ENCODE data around the gene CCDC30. TPM values are rescaled to one million over a fixed set of nuclear protein-coding genes. Genes with fewer than 3 reads are reported as not detected.
A peak's percentile ranks its signal among the peaks of the same experiment; 100 is the strongest.
"Not testable (repeated sequence)": the region's sequence is repeated elsewhere in the genome, so short reads cannot be mapped to it uniquely, and the experiment has no call there.

CCDC30 gene
- total RNA-seq, 1 donor from 2014 or later, result 0.26 TPM

DNA sequence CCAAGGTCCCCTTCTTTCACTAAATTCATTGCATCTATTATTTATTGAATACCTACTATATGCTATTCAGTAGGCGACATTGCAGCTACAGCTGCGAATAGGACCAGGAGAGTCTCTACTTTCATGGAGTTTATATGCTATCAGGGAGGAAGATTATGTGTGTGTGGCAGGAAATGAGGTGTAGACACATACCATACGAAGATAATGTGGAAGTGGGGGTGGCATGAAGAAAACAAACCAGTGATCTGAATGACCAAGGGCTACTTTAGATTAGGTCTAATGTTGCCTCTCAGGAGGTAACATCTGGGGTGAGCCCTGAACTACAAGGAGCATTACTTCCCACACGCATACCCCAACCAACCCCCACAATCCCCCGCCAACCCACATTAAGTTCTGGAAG, 194.1 kb downstream of the CCDC30 start:
- no peak for DNase-seq (ENCODE audit: low read depth in 2 of 2)

DNA sequence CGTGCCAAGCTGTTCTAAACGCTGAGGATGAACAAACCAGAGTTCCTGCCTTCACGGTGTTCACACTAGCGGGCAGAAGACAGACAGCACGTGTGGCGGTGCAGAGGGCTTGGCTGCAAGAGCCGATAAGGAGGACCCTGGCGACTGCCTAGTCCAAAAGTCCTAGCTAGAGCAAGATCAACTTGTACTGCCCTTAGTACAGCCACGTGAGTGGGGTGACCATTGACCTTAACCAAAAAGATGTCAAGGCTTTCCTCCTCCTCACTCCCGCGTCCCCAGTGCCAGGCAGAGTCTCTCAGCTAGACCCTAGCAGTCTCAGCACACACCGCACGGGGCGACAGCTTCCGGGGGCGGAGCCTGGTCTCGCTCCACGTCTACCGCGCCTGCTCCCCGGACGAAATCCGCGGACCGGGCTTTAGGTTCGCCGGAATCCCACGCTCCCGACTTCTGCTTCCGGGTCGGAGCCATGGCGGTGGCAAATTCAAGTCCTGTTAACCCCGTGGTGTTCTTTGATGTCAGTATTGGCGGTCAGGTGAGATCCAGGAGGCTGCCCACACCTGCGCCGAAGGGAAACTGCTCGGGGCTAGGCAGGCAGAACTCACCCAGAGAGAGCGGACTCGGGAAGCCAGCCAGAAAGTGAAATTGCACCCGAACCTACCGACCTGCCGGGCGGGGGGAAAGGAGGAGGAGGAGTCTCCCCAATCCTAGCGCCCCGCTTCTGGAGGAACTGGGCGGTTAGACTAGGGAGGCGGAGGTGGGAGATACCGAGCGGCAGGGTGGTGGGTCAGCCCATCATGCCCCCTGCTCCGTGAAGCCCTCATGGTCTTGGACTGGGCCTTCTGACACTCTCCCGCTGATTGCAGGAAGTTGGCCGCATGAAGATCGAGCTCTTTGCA, 195.1 kb downstream of the CCDC30 start, which contains the start of gene PPIH:
Gene PPIH, plus strand, starts transcription at position 443 of the 896 bp plus-strand sequence. Its CDS starts 24 bp downstream, at position 467.
- DNase-seq (ENCODE audit: low read depth in 2 of 2), result peak; percentile 81 to 92

- DNase-seq (ENCODE audit: low read depth in 2 of 2), result peak in 1 of 2 donors; percentile 24
Observed at GRCh38 chr1:42658877-42659337, 195.8 kb downstream of the CCDC30 start.

DNA sequence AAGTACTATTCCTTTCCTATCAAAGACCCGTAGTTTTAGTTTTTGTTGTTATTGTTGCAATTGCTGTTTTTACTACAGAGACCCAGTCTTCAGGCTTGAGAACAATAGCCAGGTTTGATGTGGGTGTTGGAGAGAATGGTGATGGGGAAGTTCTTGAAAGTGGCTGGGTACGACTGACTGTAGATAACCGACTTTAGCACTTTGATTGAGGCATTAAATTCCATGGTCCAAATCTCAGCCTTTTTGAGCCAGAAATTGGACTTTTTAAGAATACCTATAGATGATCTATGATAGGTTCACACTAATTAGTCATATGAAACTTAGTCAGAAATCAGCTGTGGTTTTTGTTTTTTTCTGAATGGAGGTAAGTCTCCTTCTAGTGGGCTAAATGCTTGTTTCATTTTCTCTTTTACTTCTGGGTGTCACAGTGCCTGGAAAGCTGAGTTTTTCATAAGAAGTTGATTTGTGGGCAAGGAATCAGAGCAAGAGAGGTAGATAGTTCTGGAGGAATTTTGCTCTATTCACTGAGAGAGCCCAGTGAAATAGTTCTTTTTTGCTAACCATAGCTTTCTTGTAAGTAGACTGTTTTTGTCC, 197.9 kb downstream of the CCDC30 start:
- no peak for DNase-seq (ENCODE audit: low read depth in 2 of 2)

- no peak for DNase-seq (ENCODE audit: low read depth in 2 of 2)
Observed at GRCh38 chr1:42669936-42670335, 206.8 kb downstream of the CCDC30 start.

- DNase-seq (ENCODE audit: low read depth in 2 of 2), result no peak
Observed at GRCh38 chr1:42670425-42670824, 207.3 kb downstream of the CCDC30 start.

DNA sequence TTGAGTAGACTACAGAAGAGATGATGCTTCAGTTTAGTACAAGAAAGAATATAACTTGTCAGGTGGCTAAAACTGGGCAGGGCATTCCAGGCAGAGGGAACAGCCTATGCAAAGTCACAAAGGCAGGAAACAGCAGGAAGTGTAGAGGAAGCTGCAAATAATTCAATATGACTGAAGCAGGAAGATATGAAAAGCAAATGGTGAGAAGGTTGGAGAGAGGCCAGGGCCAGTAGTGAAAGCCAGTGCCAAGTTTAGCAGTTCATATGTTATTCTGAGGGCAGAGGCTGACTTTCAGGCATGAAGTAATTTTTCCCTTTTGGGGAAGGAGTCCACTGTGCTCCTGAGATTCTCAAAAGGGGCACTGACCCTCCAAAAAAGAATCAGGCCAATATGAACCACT, 211.1 kb downstream of the CCDC30 start:
- peak; percentile 91 to 93 for DNase-seq (ENCODE audit: low read depth in 2 of 2)

DNA sequence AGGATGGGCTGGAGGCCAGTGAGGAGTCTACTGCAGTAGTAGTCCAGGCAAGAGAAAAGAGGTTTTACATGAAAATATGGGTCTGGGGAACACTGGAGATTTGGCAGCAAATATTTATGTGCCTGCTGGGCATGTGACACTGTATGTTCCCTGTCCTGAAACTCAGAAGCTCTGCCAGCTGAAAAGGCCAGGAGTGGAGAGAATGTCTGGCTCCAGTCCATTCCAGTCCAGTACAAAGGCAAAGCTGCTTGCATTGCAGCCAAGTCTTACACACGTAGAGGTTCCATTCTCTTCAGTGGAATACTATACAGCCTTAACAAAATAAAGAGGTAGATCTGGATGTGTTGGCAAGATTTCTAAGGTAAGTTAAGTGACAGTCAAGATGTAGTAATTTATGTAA, 211.6 kb downstream of the CCDC30 start:
- peak; percentile 54 to 75 for DNase-seq (ENCODE audit: low read depth in 2 of 2)

DNA sequence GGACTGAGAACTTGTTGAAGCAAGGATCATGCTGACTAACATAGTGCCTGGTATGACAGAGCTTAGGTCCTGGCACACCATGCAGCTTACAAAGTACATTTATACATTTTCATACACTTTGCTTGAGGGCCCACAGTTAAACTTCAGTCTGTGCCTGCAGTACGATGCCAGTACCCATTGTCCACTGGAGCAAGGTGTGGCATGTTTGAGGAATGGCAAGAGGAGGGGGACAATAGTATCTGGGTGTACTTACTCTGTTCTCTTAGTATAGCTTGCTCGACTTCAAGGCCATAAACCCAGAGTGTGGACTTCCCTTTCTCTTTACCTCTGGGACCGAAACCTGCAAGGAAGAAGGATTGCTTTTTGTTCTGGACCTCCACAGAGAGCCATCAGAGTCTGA, 212.4 kb downstream of the CCDC30 start:
- DNase-seq (ENCODE audit: low read depth in 2 of 2), result no peak

DNA sequence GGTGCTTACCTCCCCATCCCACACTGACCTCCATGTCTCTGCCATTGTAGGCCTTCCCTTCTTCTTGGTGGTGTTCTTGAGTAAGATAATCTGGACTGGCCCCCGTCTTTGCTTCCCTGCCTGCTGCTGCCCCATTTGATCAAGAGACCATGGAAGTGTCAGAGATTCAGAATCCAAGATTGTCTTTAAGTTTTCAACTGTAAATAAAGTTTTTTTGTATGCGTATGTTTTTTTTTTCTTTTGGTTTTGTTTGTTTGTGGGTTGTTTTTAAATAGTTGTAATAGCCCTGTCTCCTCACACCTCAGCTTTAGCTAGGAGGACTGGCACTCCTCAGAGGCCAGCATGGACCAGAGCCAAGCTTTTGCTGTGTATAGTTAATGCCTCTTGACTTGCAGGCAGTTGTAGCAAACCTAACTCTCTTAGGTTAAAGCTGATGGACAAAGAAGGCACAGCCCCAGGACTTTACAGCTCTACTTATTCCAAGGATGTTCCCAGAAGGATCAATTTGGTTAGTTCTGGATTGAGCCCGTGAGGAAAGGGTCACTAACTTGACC, 213.5 kb downstream of the CCDC30 start:
- no peak for DNase-seq (ENCODE audit: low read depth in 2 of 2)

- no peak for DNase-seq (ENCODE audit: low read depth in 2 of 2)
Observed at GRCh38 chr1:42679364-42679983, 216.4 kb downstream of the CCDC30 start.

- no peak for DNase-seq (ENCODE audit: low read depth in 2 of 2)
Observed at GRCh38 chr1:42680055-42680454, 217.0 kb downstream of the CCDC30 start.

GRCh38 chr1:42680921-42681683, 218.0 kb downstream of the CCDC30 start:
- DNase-seq (ENCODE audit: low read depth in 2 of 2), result peak in 1 of 2 donors; percentile 43

- DNase-seq (ENCODE audit: low read depth in 2 of 2), result peak; percentile 98 to 99
Observed at GRCh38 chr1:42681741-42682483, 218.8 kb downstream of the CCDC30 start, which contains the start of gene YBX1. YBX1 (plus strand) TSS chr1:42682418; CDS start chr1:42682566, 148 bp downstream.

DNA sequence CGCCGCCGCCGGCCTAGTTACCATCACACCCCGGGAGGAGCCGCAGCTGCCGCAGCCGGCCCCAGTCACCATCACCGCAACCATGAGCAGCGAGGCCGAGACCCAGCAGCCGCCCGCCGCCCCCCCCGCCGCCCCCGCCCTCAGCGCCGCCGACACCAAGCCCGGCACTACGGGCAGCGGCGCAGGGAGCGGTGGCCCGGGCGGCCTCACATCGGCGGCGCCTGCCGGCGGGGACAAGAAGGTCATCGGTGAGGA, 219.3 kb downstream of the CCDC30 start:
- not testable (repeated sequence) for DNase-seq (ENCODE audit: low read depth in 2 of 2)

DNA sequence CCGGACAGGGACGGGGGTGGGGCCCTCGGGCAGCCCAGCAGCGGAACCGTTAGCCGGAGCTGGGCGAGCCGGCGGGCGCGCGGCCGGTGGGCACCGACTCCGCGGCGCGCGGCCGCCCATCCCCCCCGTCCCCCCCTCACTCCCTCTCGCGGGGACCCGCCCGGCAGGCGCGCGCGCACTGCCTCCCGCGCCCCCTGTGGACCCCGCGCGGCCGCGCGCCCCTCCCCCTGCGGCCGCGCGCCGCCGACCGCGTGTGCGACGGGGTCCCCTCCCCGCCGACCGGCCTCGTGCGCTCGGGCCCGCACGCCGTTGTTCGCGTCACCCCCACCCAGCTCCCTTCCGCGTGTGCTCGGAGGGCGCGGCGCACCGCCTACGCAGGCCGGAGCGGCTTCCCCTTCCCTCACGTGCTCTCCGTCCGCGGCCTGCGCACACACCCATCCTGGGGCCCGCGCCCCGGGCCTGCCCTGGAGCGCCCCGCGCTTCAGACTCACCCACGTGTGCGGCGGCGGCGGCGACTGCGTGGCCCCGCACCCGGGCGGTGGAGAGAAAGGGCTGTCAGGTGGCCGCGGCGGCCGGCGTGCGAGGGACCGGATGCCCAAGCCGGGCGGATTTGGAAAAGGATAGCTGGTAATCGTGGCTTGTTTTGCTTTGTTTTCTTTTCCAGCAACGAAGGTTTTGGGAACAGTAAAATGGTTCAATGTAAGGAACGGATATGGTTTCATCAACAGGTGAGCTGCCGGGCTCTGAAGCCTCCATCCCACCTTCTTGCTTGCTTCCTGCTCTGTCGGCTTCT, 219.8 kb downstream of the CCDC30 start:
- peak; percentile 27 to 74 for DNase-seq (ENCODE audit: low read depth in 2 of 2)

DNA sequence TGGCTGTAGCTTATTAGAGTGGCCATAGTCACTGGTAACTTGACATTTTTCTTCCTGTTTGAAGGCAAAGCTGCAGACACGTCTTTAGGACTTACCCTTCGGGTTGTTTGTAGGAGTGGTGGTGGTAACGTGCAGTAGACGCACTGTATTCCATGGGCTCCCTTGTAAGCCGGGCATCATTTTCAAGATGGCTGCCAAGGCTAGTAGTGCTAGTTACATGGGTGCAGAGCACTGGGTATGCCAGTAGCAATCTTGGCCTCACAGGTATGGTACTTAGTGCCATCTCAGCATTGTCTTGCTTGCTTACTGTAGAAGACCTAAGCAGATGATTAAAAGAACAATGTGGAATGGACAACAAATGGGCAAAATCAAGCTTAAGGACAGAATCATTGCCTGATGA, 221.1 kb downstream of the CCDC30 start:
- DNase-seq (ENCODE audit: low read depth in 2 of 2), result peak in 1 of 2 donors; percentile 6

DNA sequence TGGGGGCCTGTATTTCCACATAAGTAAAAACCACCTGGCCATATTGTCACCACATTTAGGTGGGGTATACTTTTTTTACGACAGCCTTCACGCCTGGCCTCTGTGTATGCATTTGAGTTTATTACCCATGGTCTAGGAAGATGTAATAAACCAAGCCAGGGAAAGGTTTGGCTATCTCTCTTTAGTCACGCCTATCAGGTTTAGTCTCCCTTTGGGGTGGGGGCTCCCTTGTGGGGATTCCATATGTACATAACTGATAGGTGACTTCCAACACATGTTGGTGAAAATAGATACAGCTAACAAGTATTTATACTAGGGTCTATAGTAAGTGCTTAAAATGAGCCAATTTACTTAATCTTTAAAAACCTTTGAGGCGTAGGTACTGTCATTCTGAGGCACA, 223.3 kb downstream of the CCDC30 start:
- DNase-seq (ENCODE audit: low read depth in 2 of 2), result no peak

- DNase-seq (ENCODE audit: low read depth in 2 of 2), result no peak
Observed at GRCh38 chr1:42689912-42690311, 226.8 kb downstream of the CCDC30 start.

All from dermis microvascular lymphatic vessel endothelial cell (primary cell).